Retina (tissue), 1 donor: ENCODE measurements around the gene ERFE.

Experiments
- DNase-seq: peaks from one replicate; pipeline ENCODE4 v3.0.0-alpha.2; 2016

The ERFE gene

GRCh38 chr2:238157506-238158017 is 1.2 kb upstream of the ERFE start:
- no peak for DNase-seq

GRCh38 chr2:238158018-238158508 is 707 bp upstream of the ERFE start:
- DNase-seq: no peak

- DNase-seq: no peak
Measured at GRCh38 chr2:238159071-238159539, 335 bp downstream of the ERFE start.

- DNase-seq: no peak
Measured at GRCh38 chr2:238159661-238160205, 963 bp downstream of the ERFE start.

- DNase-seq: peak; percentile 52
Measured at GRCh38 chr2:238160206-238161129, 1.7 kb downstream of the ERFE start.

GRCh38 chr2:238161291-238162051 is 2.7 kb downstream of the ERFE start:
- DNase-seq: no peak

- no peak for DNase-seq
Measured at GRCh38 chr2:238162251-238162845, 3.6 kb downstream of the ERFE start.

GRCh38 chr2:238162846-238163441 is 4.2 kb downstream of the ERFE start:
- DNase-seq: no peak

DNA sequence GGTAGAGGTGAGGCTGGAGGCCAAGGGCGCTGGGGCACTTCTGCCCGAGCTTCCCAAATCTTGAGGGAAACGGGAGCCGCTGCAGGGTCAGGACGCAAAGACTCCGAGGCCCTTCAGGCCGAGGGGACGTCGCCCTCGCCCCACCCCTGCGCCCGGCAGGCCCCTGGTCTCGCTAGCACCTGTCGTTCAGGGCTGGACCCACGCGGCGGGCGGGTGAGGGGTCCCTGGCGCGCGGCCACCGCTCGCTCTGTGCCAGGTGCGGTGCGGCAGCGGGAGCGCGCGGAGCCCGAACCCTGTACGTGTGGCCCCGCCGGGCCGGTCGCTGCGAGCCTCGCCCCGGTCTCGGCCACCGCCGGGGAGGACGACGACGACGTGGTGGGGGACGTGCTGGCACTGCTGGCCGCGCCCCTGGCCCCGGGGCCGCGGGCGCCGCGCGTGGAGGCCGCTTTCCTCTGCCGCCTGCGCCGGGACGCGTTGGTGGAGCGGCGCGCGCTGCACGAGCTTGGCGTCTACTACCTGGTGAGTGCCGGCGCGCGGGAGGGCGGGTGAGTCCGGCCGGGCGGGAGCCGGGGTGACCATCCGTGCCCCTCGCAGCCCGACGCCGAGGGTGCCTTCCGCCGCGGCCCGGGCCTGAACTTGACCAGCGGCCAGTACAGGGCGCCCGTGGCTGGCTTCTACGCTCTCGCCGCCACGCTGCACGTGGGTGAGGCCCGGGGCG is 4.9 kb downstream of the ERFE start:
- no peak for DNase-seq

GRCh38 chr2:238164906-238165287 is 6.1 kb downstream of the ERFE start:
- DNase-seq: no peak

DNA sequence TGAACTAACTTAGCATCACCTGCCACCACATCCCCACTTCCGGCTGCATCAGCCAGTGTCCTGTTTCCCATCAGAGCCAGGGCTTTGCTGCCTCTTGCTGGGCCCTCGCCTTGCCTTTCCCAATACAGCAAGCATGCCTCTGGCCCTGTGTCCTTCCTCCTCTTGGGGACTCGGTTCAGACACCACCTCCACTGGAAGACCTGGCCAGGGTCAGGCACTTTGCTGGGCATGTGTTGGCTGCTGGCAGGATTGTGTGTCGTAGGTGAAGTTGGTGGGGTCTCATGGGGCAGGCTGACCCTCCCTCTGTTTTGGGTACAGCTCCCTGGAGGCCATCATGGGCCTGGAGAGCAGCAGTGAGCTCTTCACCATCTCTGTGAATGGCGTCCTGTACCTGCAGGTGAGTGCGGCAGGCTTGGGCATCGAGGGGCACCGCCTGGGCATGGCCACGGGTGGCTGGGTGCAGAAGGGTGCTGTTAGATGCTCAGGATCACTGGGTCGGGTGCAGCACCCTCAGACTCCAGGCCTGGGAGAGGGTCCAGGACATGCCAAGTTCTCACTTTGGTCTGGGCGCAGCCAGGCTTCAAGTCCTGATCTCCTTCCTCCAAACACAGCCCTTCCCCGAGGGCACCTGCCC is 6.6 kb downstream of the ERFE start:
- no peak for DNase-seq

- DNase-seq: no peak
Measured at GRCh38 chr2:238166391-238167343, 7.9 kb downstream of the ERFE start.

DNA sequence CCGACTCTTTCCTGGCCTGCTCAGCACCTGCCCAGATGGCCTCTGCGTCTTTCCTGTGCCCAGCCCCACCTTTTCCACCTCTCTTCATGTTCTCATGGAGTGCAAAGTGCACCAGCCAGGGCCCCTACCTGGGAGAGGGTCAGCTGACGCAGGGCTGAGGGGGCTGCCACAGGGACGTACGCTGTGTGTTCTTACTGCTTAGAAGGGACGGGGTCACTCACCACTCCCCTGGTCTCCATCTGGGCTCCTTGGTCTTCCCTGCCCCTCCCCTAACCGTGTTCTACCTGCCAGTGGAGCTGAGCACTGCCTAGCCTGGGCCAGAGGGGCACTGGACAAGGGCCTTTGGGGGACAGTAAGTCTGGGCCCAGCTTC is 8.6 kb downstream of the ERFE start:
- DNase-seq: no peak

DNA sequence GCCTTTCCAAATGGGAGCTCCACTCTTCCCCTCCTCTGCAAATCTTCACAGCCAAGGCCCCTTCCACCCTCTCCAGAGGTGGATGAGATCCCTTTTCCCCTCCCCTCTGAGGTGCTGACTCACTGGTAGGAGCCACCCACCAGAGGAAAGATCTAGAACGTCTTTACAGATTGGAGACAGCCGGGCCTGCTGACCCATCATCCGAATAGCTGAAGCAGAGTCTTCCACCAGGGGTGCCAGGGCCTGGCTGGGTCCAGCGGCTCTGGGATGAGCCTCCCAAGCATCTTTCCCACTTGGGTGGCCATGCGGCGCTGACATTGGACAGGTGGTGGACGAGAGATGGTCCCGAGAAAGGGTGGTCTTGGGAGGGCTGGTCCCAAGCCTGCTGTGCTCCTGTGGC is 9.0 kb downstream of the ERFE start:
- DNase-seq: no peak

- no peak for DNase-seq
Measured at GRCh38 chr2:238168196-238169047, 9.7 kb downstream of the ERFE start.

- DNase-seq: no peak
Measured at GRCh38 chr2:238169048-238169707, 10.4 kb downstream of the ERFE start.

- no peak for DNase-seq
Measured at GRCh38 chr2:238169708-238170251, 11.0 kb downstream of the ERFE start.
